ENCODE measurements around the gene MAST1. TPM values are rescaled to one million over a fixed set of nuclear protein-coding genes. Genes with fewer than 3 reads are reported as not detected.
"Not testable (repeated sequence)": the region's sequence is repeated elsewhere in the genome, so short reads cannot be mapped to it uniquely, and the experiment has no call there.

Gene MAST1
- total RNA-seq, 4 donors from 2014 or later = not detected

DNA sequence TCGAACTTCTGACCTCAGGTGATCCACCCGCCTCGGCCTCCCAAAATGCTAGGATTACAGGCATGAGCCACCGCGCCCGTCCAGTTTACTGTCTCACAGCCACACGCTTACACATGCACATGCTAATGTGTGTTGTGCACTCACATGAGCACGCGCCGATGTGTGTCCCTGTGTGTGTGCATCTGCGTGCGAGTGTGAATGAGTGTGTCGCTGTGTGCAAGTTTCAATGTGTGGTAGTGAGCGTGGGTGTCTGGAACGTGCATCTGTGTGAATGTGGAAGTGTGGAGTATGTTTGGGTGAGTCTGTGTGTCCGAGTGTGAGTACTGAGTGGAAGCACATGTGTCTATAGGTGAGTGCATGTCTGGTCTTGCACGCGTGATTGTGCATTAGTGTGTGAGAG lies 4.2 kb downstream of the MAST1 start:
- peaks cover 65 to 68% (median 66%) of the 10 kb centered on the region in 3 donors for H3K27me3 ChIP-seq
- in situ Hi-C loops (cut with MboI; ENCODE audit: low sequenced_read_pairs in 4 of 4) = loop anchor here in 2 of 4 donors (10.0 kb wide), 1 partner anchor 78 kb away; no protein-coding TSS in a partner anchor
- no peak for DNase-seq
- no peak overlapping the region for H3K4me3 ChIP-seq
- intact Hi-C loops (cut with DNase I; ENCODE audit: low total_unique reads) = no loop called here
- H3K4me1 ChIP-seq = peaks cover 7 to 8% of the 10 kb centered on the region in 2 donors
- no peak for ATAC-seq
- TF ChIP-seq, protein P1, sequence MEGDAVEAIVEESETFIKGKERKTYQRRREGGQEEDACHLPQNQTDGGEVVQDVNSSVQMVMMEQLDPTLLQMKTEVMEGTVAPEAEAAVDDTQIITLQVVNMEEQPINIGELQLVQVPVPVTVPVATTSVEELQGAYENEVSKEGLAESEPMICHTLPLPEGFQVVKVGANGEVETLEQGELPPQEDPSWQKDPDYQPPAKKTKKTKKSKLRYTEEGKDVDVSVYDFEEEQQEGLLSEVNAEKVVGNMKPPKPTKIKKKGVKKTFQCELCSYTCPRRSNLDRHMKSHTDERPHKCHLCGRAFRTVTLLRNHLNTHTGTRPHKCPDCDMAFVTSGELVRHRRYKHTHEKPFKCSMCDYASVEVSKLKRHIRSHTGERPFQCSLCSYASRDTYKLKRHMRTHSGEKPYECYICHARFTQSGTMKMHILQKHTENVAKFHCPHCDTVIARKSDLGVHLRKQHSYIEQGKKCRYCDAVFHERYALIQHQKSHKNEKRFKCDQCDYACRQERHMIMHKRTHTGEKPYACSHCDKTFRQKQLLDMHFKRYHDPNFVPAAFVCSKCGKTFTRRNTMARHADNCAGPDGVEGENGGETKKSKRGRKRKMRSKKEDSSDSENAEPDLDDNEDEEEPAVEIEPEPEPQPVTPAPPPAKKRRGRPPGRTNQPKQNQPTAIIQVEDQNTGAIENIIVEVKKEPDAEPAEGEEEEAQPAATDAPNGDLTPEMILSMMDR (IDR thresholded peaks at IDR 0.05 in 4 of 5, conservative IDR thresholded peaks at IDR 0.05 in 1 of 5) = no peak
- TF ChIP-seq POLR2A (IDR thresholded peaks at IDR 0.05) = no peak
- H3K9me3 ChIP-seq = no peaks in the 10 kb centered on the region
- H3K27ac ChIP-seq = no peak overlapping the region
- no peaks in the 10 kb centered on the region for H3K36me3 ChIP-seq

- ATAC-seq = no peak
- Histone ChIP-seq H3K36me3 (no peaks in the 10 kb centered on the region), H3K4me1 (peaks cover 10 to 12% of the 10 kb centered on the region in 2 donors), H3K27me3 (peaks cover 59 to 62% (median 60%) of the 10 kb centered on the region in 3 donors), H3K9me3 (no peaks in the 10 kb centered on the region), H3K4me3 (no peak overlapping the region), H3K27ac (no peak overlapping the region)
- TF ChIP-seq POLR2A (IDR thresholded peaks at IDR 0.05) = no peak
- TF ChIP-seq, protein P1 (IDR thresholded peaks at IDR 0.05 in 4 of 5, conservative IDR thresholded peaks at IDR 0.05 in 1 of 5) = no peak
- DNase-seq = no peak
- in situ Hi-C loops (cut with MboI; ENCODE audit: low sequenced_read_pairs in 4 of 4) (loop anchor here in 2 of 4 donors (10.0 kb wide), 1 partner anchor 79 kb away; no protein-coding TSS in a partner anchor), intact Hi-C loops (cut with DNase I; ENCODE audit: low total_unique reads) (no loop called here)
Observed at GRCh38 chr19:12843328-12843727, 5.0 kb downstream of the MAST1 start.

- no peak for DNase-seq
Observed at GRCh38 chr19:12843999-12844732, 5.9 kb downstream of the MAST1 start.

DNA sequence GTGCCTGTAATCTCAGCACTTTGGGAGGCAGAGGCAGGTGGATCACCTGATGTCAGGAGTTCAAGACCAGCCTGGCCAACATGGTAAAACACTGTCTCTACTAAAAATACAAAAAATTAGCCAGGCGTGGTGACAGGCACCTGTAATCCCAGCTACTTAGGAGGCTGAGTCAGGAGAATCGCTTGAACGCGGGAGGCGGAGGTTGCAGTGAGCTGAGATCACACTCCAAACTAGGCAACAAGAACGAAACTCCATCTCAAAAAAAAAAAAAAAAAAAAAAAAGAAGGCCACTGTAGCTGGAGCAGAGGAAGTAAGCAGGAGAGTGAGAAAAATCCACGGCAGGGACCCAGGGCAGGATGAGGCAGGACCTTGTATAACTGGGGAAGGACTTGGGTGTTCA lies 8.3 kb downstream of the MAST1 start:
- peaks cover 26 to 30% (median 27%) of the 10 kb centered on the region in 3 donors for H3K27me3 ChIP-seq
- not testable (repeated sequence) for H3K27ac ChIP-seq, H3K4me3 ChIP-seq, H3K4me1 ChIP-seq, DNase-seq, ATAC-seq, H3K9me3 ChIP-seq, H3K36me3 ChIP-seq
- intact Hi-C loops (cut with DNase I; ENCODE audit: low total_unique reads) (loop anchor here (1.0 to 2.0 kb wide), 3 partner anchors 40 to 86 kb away; partner anchors contain the start of gene RNASEH2A), in situ Hi-C loops (cut with MboI; ENCODE audit: low sequenced_read_pairs in 4 of 4) (loop anchor here (5.0 to 10.0 kb wide), 3 partner anchors 79 to 89 kb away; no protein-coding TSS in a partner anchor)

More at GRCh38 chr19:12843999-12844732, 5.9 kb downstream of the MAST1 start:
- intact Hi-C loops (cut with DNase I; ENCODE audit: low total_unique reads) (no loop called here), in situ Hi-C loops (cut with MboI; ENCODE audit: low sequenced_read_pairs in 4 of 4) (loop anchor here in 2 of 4 donors (10.0 kb wide), 1 partner anchor 79 kb away; no protein-coding TSS in a partner anchor)
- Histone ChIP-seq H3K9me3 (no peaks in the 10 kb centered on the region), H3K4me3 (no peak overlapping the region), H3K36me3 (no peaks in the 10 kb centered on the region), H3K4me1 (peaks cover 5 to 6% of the 10 kb centered on the region in 2 donors), H3K27ac (no peak overlapping the region), H3K27me3 (peaks cover 51 to 54% (median 52%) of the 10 kb centered on the region in 3 donors)
- no peak for ATAC-seq
- TF ChIP-seq, protein P1 (IDR thresholded peaks at IDR 0.05 in 4 of 5, conservative IDR thresholded peaks at IDR 0.05 in 1 of 5) = no peak
- TF ChIP-seq POLR2A (IDR thresholded peaks at IDR 0.05) = no peak
